Fibroblast of lung (primary cell): Measurements from ENCODE around the gene KLK15.

ENCODE experiments used
- EZH2 ChIP-seq: IDR thresholded peaks from 2 replicates; pipeline ENCODE4 v1.5.1; 2012; ENCODE audit warnings: low read length, control low read depth, mild to moderate bottlenecking; ENCODE audit errors: missing control alignments
- TF ChIP-seq, protein P1 (sequence below), 2 donors: IDR thresholded peaks in 1 of 2; conservative IDR thresholded peaks in 1 of 2; 1 replicate in 1 of 2; 2 replicates in 1 of 2; pipeline ENCODE4 v1.5.1; 2011 to 2012; ENCODE audit warnings: low read length in 2 of 2, control low read depth in 1 of 2, inconsistent platforms in 1 of 2, low read depth in 1 of 2, mild to moderate bottlenecking in 1 of 2

DNA sequence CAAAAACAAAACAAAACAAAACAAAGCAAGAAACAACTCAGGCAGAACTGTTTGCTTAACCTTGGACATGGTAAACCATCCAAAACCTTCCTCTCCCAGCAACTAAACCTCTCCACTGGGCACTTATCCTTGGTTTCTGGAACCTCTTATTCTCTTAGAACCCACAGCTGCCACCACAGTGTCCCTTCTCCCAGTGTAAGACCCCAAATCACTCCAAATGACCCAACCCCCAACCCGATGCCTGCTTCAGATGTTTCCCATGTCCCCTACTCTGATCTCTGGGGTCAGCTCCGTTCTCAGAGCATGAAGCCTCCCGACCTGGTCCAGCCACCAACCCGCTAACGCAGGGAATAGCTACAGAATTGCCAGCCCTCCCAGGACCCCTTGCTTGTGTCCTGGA, 40.8 kb upstream of the KLK15 start:
- TF ChIP-seq, protein P1, sequence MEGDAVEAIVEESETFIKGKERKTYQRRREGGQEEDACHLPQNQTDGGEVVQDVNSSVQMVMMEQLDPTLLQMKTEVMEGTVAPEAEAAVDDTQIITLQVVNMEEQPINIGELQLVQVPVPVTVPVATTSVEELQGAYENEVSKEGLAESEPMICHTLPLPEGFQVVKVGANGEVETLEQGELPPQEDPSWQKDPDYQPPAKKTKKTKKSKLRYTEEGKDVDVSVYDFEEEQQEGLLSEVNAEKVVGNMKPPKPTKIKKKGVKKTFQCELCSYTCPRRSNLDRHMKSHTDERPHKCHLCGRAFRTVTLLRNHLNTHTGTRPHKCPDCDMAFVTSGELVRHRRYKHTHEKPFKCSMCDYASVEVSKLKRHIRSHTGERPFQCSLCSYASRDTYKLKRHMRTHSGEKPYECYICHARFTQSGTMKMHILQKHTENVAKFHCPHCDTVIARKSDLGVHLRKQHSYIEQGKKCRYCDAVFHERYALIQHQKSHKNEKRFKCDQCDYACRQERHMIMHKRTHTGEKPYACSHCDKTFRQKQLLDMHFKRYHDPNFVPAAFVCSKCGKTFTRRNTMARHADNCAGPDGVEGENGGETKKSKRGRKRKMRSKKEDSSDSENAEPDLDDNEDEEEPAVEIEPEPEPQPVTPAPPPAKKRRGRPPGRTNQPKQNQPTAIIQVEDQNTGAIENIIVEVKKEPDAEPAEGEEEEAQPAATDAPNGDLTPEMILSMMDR (conservative IDR thresholded peaks at IDR 0.05 in 1 of 2, IDR thresholded peaks at IDR 0.05 in 1 of 2; ENCODE audit: low read depth in 1 of 2, low read length in 2 of 2): no peak
- TF ChIP-seq EZH2: no peak
